Kidney glomerular epithelial cell (primary cell): ENCODE measurements around the gene SEPTIN5.

Experiments used
- DNase-seq: peaks from one replicate; lab custom pipeline; 2025; lab: John Stamatoyannopoulos, UW

SEPTIN5 gene

DNA sequence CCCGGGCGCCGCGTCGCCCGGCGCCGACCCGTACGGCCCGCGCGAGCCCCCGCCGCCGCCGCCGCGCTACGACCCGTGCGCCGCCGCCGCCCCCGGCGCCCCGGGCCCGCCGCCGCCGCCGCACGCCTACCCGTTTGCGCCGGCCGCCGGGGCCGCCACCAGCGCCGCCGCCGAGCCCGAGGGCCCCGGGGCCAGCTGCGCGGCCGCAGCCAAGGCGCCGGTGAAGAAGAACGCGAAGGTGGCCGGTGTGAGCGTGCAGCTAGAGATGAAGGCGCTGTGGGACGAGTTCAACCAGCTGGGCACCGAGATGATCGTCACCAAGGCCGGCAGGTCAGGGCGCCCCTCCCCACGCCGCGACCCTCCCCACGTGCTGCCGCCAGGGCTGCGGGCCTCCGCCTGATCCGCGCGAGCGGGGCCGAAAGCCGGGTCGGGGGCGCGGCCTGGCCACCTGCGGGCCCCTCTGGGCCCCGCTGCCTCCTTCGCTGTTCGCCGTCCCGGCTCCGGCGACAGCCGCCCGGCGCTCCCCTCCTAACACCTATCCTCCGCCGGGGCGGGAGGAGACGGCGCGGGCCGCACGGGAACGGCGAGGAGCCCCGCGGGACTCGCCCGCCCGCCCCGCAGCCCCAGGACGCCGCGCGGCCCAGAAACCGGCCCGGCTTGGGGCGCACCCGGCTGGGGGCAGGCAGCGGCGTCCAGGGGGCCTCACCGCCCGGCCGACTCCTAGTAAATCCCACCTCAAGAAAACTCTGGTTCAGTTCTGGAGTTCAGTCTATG, 46.8 kb downstream of the SEPTIN5 start:
- no peak for DNase-seq

DNA sequence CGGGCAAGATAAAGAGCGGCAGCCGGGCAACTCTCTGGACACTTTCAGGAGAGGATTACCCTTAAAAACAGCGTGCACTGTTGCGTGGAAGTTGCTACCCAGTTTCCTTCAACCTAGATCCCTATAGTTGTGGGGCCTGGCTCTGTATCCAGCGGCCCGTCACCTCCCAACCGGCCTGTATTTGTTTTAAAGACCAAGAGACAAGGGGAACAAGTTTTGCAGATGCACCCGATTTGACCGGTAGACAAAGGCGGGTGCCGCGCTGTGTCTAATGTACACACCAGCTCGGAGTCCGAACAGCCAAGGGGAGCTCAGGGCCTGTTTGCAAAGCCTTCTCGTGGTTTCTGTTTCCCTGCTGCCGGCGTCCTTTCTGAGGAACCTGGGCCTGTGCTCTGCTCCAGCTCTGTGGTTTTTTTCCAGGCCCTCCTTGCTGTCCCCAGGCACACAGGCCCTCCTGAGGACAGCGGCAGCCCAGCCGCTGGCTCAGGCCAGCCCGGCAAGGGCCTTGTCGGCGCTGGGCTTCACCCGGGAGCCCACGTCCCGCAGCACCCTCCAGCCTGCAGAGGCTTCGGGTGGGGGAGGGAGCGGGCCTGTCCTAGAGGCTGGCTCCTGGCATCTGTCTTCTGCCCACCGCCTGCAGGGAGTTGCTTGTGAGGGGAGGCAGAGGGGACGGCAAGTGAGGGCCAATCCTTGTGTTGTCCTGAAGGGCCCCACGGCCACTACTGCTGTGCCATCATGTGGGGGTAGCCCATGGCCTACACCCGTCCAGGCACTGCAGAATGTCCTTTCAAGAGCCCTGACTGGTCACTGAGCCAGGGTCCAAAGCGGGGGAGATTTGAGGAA, 47.6 kb downstream of the SEPTIN5 start:
- no peak for DNase-seq

DNA sequence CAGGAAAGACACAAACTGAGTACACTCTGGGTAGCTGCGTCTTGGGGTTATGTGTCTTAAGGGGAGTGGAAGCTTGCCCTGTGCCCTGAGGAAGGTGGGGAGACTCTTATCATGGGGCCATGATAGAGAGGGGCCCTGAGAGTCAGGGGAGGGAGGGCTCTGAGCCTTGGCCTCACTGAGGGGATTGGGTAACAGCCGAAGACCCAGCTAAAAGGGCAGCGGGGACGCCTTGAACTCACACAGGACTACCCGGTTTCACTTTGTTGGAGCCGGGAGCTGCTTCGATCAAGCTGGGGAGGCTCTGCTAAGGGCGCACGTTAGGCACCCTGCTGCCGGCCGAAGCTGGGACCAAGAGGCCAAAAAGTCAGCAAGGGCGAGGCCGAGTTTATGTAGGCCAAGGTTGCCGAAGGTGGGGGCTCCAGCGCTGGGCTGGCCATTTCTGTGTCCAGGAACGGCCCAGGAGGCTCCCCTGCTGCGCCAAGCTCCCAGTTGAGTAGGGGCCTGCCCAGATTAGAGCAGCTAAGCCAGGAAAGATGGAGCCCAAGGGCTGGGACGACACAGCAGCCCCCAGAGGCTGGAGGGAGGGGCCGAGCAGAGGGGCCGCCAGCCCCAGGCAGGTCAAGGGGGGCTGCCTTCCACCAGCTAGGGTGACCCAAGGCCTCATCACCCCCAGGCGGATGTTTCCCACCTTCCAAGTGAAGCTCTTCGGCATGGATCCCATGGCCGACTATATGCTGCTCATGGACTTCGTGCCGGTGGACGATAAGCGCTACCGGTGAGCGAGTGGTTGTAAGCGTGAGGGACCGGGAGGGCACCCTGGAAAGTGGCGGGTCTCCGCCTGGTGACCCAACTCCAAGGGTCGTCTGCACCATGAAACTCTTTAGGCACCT, 48.5 kb downstream of the SEPTIN5 start:
- DNase-seq, result no peak

DNA sequence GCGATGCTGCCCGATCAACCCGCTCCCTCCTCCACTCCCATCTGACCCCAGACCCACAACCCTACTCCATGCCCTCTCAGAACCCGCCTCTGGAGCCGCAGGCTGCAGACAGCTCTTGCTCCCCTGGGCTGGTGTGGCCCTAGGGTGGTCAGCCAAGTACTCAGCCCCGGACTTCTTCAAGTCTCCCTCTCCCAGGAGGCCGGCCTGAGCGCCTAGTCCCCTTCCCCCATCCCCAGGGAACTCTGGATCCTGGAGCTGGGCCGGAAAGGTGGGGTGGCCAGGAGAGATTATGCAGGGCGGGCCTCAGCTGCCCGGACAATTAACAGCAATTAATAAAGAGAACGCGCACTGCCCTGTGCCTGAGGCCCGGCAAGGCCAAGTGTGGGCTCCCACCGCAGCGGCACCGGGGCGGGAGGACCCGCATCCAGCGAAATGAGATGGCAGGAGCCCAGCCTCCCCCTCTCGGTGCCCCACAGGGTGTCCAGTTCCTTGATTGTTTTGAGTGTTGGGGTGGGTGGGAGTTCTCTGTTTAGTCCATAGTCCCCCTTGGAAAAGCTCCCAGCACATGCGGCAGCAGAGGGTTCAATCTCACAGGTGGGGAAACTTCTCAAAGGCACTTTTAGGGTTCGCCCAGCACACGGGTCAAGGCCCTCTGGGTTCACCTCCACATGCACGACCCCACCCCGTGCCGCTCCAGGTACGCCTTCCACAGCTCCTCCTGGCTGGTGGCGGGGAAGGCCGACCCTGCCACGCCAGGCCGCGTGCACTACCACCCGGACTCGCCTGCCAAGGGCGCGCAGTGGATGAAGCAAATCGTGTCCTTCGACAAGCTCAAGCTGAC, 49.4 kb downstream of the SEPTIN5 start:
- DNase-seq, result no peak

- no peak for DNase-seq
Observed at GRCh38 chr22:19764299-19764593, 49.9 kb downstream of the SEPTIN5 start.

GRCh38 chr22:19764636-19765476, 50.6 kb downstream of the SEPTIN5 start:
- no peak for DNase-seq

DNA sequence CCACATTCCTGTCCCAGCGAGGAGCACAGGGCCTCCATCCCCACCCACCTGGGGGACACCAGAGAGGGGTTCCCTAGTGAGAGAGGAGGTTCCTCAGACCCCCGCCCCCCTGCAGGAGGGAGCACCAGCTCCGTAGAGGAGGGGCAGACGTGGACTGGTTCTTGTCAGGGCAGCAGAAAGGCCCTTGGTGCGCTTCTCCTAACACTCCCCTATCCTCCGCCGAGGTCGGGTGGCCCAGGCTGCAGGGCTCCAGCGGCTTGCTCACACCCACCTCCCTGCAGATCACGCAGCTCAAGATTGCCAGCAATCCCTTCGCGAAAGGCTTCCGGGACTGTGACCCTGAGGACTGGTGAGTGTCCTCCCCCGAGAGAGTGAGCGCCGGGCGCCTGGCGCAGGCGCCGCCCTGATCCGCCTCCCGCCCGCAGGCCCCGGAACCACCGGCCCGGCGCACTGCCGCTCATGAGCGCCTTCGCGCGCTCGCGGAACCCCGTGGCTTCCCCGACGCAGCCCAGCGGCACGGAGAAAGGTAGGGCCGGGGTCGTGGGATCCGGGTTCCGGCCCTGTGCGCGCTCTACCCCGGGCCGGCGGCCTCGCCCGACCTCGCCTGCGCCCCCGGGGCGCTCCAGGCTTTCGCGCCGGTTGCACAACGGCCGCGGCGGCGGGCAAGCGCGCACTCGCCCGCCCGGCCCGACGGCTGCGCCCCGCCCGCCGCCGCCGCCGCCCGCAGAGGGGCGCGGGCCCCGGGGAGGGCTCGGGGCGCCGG, 51.4 kb downstream of the SEPTIN5 start:
- DNase-seq, result no peak

DNA sequence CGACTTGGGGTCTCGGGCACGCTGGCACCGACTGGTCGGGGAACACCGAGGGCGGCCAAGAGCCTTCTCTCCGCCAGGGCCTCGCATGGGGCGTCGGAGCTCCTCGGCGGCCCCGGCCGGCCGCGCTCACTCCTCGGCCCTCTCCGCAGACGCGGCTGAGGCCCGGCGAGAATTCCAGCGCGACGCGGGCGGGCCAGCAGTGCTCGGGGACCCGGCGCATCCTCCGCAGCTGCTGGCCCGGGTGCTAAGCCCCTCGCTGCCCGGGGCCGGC, 51.9 kb downstream of the SEPTIN5 start:
- DNase-seq, result no peak

DNA sequence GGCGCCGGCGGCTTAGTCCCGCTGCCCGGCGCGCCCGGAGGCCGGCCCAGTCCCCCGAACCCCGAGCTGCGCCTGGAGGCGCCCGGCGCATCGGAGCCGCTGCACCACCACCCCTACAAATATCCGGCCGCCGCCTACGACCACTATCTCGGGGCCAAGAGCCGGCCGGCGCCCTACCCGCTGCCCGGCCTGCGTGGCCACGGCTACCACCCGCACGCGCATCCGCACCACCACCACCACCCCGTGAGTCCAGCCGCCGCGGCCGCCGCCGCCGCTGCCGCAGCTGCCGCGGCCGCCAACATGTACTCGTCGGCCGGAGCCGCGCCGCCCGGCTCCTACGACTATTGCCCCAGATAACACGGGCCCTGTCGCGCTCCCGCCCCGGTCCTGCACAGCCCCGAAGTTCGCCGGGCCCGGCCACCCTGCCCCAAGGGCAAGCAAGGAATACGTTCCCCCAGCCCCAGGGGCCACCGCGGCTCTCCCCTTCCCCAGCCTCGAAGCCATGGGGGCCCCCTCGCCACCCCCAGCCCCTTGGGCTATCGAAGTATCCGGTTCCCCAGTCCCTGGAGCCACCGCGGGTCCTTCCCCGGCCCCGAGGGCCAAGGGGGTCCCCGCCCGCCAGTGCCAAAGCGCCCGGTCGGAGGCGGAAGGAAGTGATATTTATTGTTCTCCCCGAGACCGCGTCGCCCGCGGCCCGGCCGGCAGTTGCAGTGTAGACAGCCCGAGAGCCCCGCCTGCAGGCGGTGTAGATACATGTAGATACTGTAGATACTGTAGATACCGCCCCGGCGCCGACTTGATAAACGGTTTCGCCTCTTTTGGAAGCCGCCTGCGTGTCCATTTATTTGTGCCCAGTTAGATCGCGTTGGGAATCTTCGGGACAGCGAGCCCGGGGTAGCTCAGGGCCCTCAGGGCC, 52.5 kb downstream of the SEPTIN5 start:
- DNase-seq, result no peak

DNA sequence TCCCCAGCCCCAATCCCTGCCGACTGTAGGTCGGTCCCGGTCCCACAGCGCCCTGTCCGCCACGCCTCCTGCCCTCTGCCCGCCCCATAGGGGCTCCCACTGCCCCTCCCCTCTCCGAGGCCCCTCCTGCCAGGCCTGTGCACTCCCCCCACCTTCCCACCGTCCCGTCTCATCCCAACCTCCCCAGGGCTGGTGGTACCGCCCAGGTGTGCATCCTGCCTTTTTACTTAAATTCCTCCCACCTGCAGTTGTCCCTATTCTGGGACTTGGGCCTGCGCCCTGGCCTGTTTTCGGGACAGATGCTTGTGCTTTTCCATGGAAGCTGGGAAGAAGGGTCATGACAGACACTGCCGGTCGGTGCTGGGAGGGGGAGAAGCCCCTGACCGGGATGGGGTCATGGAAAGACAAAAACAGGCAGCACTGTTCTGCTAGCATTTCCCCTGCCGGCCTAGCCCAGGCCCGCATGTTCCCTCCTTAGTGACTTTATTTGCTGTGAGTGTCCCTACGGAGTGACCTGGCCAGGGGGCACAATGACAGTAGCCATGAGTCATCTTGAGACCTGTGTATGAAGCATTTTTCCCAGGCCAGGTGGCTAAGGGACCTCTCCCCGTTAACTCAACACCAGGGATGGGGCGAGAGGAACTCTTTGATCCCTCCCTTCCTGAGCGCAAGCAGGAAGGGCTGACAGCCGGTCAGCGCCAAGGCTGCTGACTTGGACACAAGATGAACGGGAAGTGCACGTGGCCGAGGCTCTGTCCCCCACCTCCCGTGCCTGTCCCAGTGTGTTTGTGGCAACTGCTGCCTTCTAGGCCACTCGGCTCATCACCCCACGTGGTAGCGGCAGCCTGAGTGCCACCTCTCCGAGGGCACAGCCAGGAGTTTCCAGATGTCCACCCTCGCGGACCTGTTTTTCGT, 53.4 kb downstream of the SEPTIN5 start:
- DNase-seq, result no peak

- no peak for DNase-seq
Observed at GRCh38 chr22:19769393-19769715, 55.1 kb downstream of the SEPTIN5 start.

DNA sequence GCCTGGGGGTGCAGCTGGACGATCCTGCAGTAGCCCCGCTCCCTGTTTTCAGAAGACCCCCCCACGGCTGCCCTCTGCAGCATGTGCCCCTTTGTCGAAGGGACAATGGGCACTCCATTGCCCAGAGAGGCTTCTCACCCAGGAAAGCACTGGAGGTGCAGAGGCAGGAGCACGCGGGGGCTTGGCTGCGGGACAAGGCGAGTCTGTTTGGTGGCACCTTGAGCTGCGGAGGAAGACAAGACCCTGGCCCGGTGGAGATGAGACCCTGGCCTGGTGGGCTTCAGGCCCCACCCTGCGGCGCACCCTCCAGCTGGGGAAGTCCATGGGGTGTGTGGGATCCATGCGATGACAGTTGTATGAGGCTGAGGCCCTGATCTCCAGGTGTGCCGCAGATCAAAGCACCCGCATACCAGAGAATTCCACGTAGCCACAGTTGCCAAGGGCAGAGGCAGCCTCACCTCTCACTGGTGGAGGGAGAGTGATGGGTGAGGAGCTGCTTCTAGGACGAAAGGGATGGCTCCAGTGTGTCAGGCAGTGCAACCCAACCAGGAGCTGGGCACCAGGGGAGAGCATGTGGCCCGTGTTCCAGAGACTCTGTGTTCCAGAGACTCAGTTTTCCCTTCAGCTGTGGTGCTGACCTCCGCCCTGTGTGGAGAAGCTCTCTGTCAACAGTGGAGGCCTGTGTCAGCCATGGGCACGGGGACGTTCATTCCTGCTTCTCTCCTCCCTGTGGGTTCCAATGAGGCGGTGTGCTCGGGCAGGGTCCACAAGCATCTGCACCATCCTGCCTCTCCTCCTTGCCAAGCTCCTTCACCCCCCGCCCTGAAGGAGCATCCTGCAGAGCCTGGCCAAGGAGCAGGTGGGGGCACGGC, 56.3 kb downstream of the SEPTIN5 start:
- no peak for DNase-seq

GRCh38 chr22:19772422-19772672, 58.0 kb downstream of the SEPTIN5 start:
- no peak for DNase-seq
